GM20000 (cell line): ENCODE results near the gene LMAN1.

Source experiments
- DNase-seq: peaks from one replicate; pipeline ENCODE4 v3.0.0; 2012; ENCODE audit warnings: low spot score
- CTCF ChIP-seq: IDR thresholded peaks from 2 replicates; pipeline ENCODE4 v1.5.1; 2012; ENCODE audit warnings: mild to moderate bottlenecking, control low read depth; ENCODE audit errors: extremely low read depth, missing control alignments

LMAN1 gene

DNA sequence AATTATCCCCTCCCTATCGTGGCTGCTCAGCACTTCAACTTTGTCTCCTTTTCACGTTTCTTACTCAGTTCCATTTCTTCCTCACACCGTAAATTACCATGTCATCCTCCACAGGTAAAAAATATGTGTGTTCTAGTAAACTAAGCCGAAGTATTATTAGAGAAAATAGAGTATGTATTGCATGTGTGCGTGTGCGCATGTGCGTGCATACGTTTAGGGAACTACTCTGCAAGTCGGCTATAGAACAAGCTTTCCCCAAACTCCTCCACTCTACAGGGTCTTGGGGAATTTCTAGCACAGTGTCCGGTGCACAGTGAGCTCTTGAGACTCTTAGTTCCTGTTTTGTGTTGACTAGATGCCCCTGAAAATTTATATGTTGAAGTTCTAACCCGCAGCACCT, 76.7 kb downstream of the LMAN1 start:
- TF ChIP-seq CTCF = no peak
- no peak for DNase-seq

DNA sequence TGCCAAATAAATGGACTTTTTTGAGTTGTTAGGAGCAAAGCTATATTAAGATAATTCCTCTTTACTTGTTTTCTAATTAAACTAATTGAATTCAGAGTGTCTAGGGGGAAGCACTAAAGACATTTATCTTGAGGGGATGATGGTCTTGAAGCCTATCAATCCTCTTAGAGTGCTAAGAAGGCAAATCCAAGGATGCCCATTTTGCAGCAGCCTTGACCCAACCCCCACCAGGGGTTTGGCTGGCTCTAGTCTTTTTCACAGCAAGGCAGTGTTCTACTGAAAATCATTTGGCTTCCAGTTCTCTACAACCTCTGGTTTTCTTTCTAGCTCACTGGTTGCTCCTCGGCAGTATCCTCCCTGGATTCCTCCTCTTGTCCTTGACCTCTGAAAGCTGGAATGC, 79.3 kb downstream of the LMAN1 start:
- TF ChIP-seq CTCF = no peak
- DNase-seq = no peak

DNA sequence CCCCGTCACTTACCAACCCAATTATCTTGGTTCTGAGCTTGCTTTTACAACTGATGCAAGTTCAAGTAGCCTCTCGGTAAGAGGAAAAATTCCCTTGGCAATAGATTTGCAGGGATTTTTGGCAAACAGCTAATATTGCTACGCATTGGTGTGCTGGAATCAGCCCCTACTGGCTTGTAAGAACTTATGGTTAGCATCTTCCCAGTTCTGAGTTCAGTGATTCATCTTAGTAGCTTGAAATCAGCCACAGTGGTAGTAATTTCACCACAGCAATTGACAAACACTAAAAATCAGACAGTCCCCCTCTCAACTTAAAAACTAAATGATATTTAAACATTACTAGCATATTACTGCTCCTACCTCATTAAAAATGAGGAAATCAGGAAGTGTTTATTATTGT, 79.9 kb downstream of the LMAN1 start:
- no peak for DNase-seq
- TF ChIP-seq CTCF = no peak

DNA sequence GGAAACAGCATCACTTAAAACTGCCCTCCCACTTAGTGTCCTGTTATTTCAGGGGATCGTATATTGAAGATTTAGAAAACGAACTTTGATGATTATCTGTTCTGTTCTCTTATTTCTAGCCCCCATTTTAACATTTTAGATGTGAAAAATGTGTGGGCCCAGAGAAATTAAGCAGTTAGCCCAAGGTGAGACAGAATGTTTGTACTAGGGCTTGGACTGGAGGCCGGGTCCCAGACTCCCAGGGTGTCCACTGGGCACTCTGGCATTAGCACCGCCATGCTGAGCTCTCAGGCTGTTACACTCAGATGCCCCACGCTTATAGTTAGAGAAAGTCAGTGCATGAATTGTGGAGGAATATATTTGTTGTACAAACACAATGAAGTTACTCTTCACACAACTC, 80.3 kb downstream of the LMAN1 start:
- DNase-seq = no peak

More for the DNA sequence above, 80.3 kb downstream of the LMAN1 start:
- TF ChIP-seq CTCF = no peak
